Activated naive CD4-positive, alpha-beta T cell treated with anti-CD3 and anti-CD28 coated beads, Interleukin-2, amount 50 U/mL, for 24 hours (primary cell): ENCODE results near the gene KCNJ6.
A peak's percentile ranks its signal among the peaks of the same experiment; 100 is the strongest.
"Not testable (repeated sequence)": the region's sequence is repeated elsewhere in the genome, so short reads cannot be mapped to it uniquely, and the experiment has no call there.

Source experiments
- H3K27ac Mint-ChIP-seq: one replicate; pipeline ENCODE4 v1.8.0; 2021; ENCODE audit warnings: mild to moderate bottlenecking, mixed read lengths
- H3K27me3 Mint-ChIP-seq: one replicate; pipeline ENCODE4 v1.8.0; 2021; ENCODE audit warnings: mixed read lengths
- H3K36me3 Mint-ChIP-seq: one replicate; pipeline ENCODE4 v1.8.0; 2021; ENCODE audit warnings: mixed read lengths
- H3K4me1 Mint-ChIP-seq: one replicate; pipeline ENCODE4 v1.8.0; 2021; ENCODE audit warnings: mixed read lengths
- H3K4me3 Mint-ChIP-seq: one replicate; pipeline ENCODE4 v1.8.0; 2021; ENCODE audit warnings: mild to moderate bottlenecking, mixed read lengths
- H3K9me3 Mint-ChIP-seq: one replicate; pipeline ENCODE4 v1.8.0; 2021; ENCODE audit warnings: mixed read lengths

KCNJ6 gene

GRCh38 chr21:37579356-37579755, 336.9 kb downstream of the KCNJ6 start:
- Mint-ChIP-seq H3K27ac (no peak overlapping the region), H3K36me3 (peaks cover 1% of the 10 kb centered on the region), H3K4me1 (no peaks in the 10 kb centered on the region), H3K9me3 (peaks cover 6% of the 10 kb centered on the region), H3K4me3 (no peak overlapping the region), H3K27me3 (no peaks in the 10 kb centered on the region)

- H3K27me3 Mint-ChIP-seq, result no peaks in the 10 kb centered on the region
These were observed 337.7 kb downstream of the KCNJ6 start for GRCh38 chr21:37578471-37579126.

GRCh38 chr21:37576929-37577328, 339.3 kb downstream of the KCNJ6 start:
- H3K36me3 Mint-ChIP-seq, H3K4me1 Mint-ChIP-seq, H3K4me3 Mint-ChIP-seq, H3K9me3 Mint-ChIP-seq, H3K27ac Mint-ChIP-seq, H3K27me3 Mint-ChIP-seq: not testable (repeated sequence)

More at GRCh38 chr21:37578471-37579126, 337.7 kb downstream of the KCNJ6 start:
- Mint-ChIP-seq H3K4me3 (no peak overlapping the region), H3K27ac (no peak overlapping the region), H3K4me1 (no peaks in the 10 kb centered on the region), H3K36me3 (peaks cover 1% of the 10 kb centered on the region), H3K9me3 (peaks cover 6% of the 10 kb centered on the region)

- no peak overlapping the region for H3K4me3 Mint-ChIP-seq
- no peaks in the 10 kb centered on the region for H3K27me3 Mint-ChIP-seq
- H3K9me3 Mint-ChIP-seq, result peaks cover 6% of the 10 kb centered on the region
- peaks cover 1% of the 10 kb centered on the region for H3K36me3 Mint-ChIP-seq
- peak overlapping the region; percentile 46 for H3K27ac Mint-ChIP-seq
- H3K4me1 Mint-ChIP-seq, result no peaks in the 10 kb centered on the region
These were observed 340.7 kb downstream of the KCNJ6 start for GRCh38 chr21:37575580-37575979.

- peak overlapping the region; percentile 43 for H3K27ac Mint-ChIP-seq
- no peak overlapping the region for H3K4me3 Mint-ChIP-seq
- H3K9me3 Mint-ChIP-seq, result peaks cover 6% of the 10 kb centered on the region
- peaks cover 1% of the 10 kb centered on the region for H3K36me3 Mint-ChIP-seq
- no peaks in the 10 kb centered on the region for H3K27me3 Mint-ChIP-seq
- H3K4me1 Mint-ChIP-seq, result no peaks in the 10 kb centered on the region
These were observed 341.5 kb downstream of the KCNJ6 start for GRCh38 chr21:37574751-37575150.

GRCh38 chr21:37574316-37574715, 341.9 kb downstream of the KCNJ6 start:
- H3K4me1 Mint-ChIP-seq, result no peaks in the 10 kb centered on the region
- H3K36me3 Mint-ChIP-seq, result peaks cover 1% of the 10 kb centered on the region
- peaks cover 6% of the 10 kb centered on the region for H3K9me3 Mint-ChIP-seq
- H3K27ac Mint-ChIP-seq, result peak overlapping the region; percentile 43
- no peaks in the 10 kb centered on the region for H3K27me3 Mint-ChIP-seq
- H3K4me3 Mint-ChIP-seq, result no peak overlapping the region

GRCh38 chr21:37571442-37571841, 344.8 kb downstream of the KCNJ6 start:
- H3K9me3 Mint-ChIP-seq, result no peaks in the 10 kb centered on the region
- no peaks in the 10 kb centered on the region for H3K27me3 Mint-ChIP-seq
- H3K4me3 Mint-ChIP-seq, result no peak overlapping the region
- peaks cover 1% of the 10 kb centered on the region for H3K36me3 Mint-ChIP-seq
- no peaks in the 10 kb centered on the region for H3K4me1 Mint-ChIP-seq
- H3K27ac Mint-ChIP-seq, result no peak overlapping the region

GRCh38 chr21:37568916-37569315, 347.3 kb downstream of the KCNJ6 start:
- Mint-ChIP-seq H3K9me3 (no peaks in the 10 kb centered on the region), H3K27me3 (no peaks in the 10 kb centered on the region), H3K4me3 (no peak overlapping the region), H3K4me1 (peaks cover 22% of the 10 kb centered on the region), H3K27ac (no peak overlapping the region), H3K36me3 (no peaks in the 10 kb centered on the region)

- H3K27me3 Mint-ChIP-seq, result no peaks in the 10 kb centered on the region
- no peaks in the 10 kb centered on the region for H3K36me3 Mint-ChIP-seq
- H3K4me3 Mint-ChIP-seq, result no peak overlapping the region
- H3K27ac Mint-ChIP-seq, result no peak overlapping the region
- H3K9me3 Mint-ChIP-seq, result no peaks in the 10 kb centered on the region
- peaks cover 22% of the 10 kb centered on the region for H3K4me1 Mint-ChIP-seq
These were observed 347.8 kb downstream of the KCNJ6 start for GRCh38 chr21:37568415-37568814.

GRCh38 chr21:37566790-37567615, 349.3 kb downstream of the KCNJ6 start:
- Mint-ChIP-seq H3K4me1 (peaks cover 30% of the 10 kb centered on the region), H3K9me3 (no peaks in the 10 kb centered on the region), H3K27me3 (no peaks in the 10 kb centered on the region), H3K4me3 (no peak overlapping the region), H3K27ac (peak overlapping the region; percentile 46), H3K36me3 (no peaks in the 10 kb centered on the region)

- H3K27me3 Mint-ChIP-seq, result no peaks in the 10 kb centered on the region
- no peaks in the 10 kb centered on the region for H3K36me3 Mint-ChIP-seq
- peak overlapping the region; percentile 83 for H3K27ac Mint-ChIP-seq
- H3K9me3 Mint-ChIP-seq, result no peaks in the 10 kb centered on the region
- no peak overlapping the region for H3K4me3 Mint-ChIP-seq
- H3K4me1 Mint-ChIP-seq, result peaks cover 30% of the 10 kb centered on the region
These were observed 350.6 kb downstream of the KCNJ6 start for GRCh38 chr21:37565530-37566223.

- H3K27ac Mint-ChIP-seq, result peak overlapping the region; percentile 100
- H3K36me3 Mint-ChIP-seq, result no peaks in the 10 kb centered on the region
- H3K27me3 Mint-ChIP-seq, result no peaks in the 10 kb centered on the region
- H3K9me3 Mint-ChIP-seq, result no peaks in the 10 kb centered on the region
- no peak overlapping the region for H3K4me3 Mint-ChIP-seq
- H3K4me1 Mint-ChIP-seq, result peaks cover 30% of the 10 kb centered on the region
These were observed 351.2 kb downstream of the KCNJ6 start for GRCh38 chr21:37564924-37565529.

- Mint-ChIP-seq H3K36me3 (no peaks in the 10 kb centered on the region), H3K9me3 (no peaks in the 10 kb centered on the region), H3K27ac (peak overlapping the region; percentile 100)
These were observed 351.8 kb downstream of the KCNJ6 start for GRCh38 chr21:37564341-37564923.

GRCh38 chr21:37563641-37564340, 352.5 kb downstream of the KCNJ6 start:
- H3K4me1 Mint-ChIP-seq, result peaks cover 30% of the 10 kb centered on the region
- peak overlapping the region; percentile 100 for H3K27ac Mint-ChIP-seq
- H3K36me3 Mint-ChIP-seq, result no peaks in the 10 kb centered on the region
- no peaks in the 10 kb centered on the region for H3K27me3 Mint-ChIP-seq
- peak overlapping the region; percentile 94 for H3K4me3 Mint-ChIP-seq
- peaks cover 2% of the 10 kb centered on the region for H3K9me3 Mint-ChIP-seq

More at GRCh38 chr21:37564341-37564923, 351.8 kb downstream of the KCNJ6 start:
- H3K4me1 Mint-ChIP-seq, result peaks cover 30% of the 10 kb centered on the region
- peak overlapping the region; percentile 94 for H3K4me3 Mint-ChIP-seq
- no peaks in the 10 kb centered on the region for H3K27me3 Mint-ChIP-seq
